ENCODE results near the gene ABHD10.

DNA sequence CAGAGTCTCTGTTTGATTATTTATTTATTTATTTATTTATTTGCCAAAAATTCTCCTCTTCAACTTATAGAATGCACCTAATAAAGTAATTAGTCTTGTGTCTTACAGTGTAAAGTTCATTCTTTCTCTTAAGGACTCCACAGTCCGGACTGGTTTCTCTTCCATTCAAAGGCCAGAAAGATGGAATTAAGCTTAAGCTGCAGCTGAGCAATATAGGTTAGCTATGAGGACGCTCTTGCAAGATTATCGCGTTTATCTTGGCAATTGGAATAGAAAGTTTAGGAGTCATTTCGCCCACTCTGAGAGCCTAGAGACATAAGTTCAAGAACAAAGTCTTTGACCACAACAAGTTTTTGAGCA, 34.9 kb downstream of the ABHD10 start:
- TF ChIP-seq CTCF (IDR thresholded peaks at IDR 0.05) (no peak; the same call in 1 of the 3 replicates), CHD2 (IDR thresholded peaks at IDR 0.05; ENCODE audit: low read length, partially characterized antibody) (no peak), POLR2A (IDR thresholded peaks at IDR 0.05; ENCODE audit: low read length) (no peak), POLR2AphosphoS2 (conservative IDR thresholded peaks at IDR 0.05; ENCODE audit: low read length) (no peak), REST (IDR thresholded peaks at IDR 0.05) (no peak), TFCP2L1 (CRISPR knock-in tag; IDR thresholded peaks at IDR 0.05) (no peak), NR3C1 (IDR thresholded peaks at IDR 0.05) (no peak), RAD21 (conservative IDR thresholded peaks at IDR 0.05 in 1 of 2, IDR thresholded peaks at IDR 0.05 in 1 of 2) (no peak), MAFK (IDR thresholded peaks at IDR 0.05; ENCODE audit: partially characterized antibody) (no peak)
